ENCODE data around the gene KIR2DL1.
"Not testable (repeated sequence)": the region's sequence is repeated elsewhere in the genome, so short reads cannot be mapped to it uniquely, and the experiment has no call there.

Gene KIR2DL1

GRCh38 chr19:54817670-54818536 lies 48.3 kb downstream of the KIR2DL1 start:
- DNase-seq (ENCODE audit: low read depth in 2 of 2, low spot score in 1 of 2), result no peak

DNA sequence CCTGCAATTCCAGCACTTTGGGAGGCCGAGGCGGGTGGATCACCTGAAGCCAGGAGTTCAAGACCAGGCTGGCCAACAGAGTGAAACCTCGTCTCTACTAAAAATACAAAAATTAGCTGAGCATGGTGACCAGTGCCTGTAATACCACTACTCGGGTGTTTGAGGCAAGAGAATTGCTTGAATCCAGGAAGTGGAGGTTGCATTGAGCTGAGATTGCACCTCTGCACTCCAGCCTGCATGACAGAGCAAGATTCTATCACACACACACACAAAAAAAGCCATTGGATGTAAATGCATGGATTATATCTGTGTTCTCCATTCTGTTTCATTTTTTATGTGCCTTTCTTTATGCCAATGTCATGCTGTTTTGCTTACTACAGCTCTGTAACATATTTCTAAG lies 54.8 kb downstream of the KIR2DL1 start:
- not testable (repeated sequence) for DNase-seq (ENCODE audit: low read depth in 2 of 2, low spot score in 1 of 2)

DNA sequence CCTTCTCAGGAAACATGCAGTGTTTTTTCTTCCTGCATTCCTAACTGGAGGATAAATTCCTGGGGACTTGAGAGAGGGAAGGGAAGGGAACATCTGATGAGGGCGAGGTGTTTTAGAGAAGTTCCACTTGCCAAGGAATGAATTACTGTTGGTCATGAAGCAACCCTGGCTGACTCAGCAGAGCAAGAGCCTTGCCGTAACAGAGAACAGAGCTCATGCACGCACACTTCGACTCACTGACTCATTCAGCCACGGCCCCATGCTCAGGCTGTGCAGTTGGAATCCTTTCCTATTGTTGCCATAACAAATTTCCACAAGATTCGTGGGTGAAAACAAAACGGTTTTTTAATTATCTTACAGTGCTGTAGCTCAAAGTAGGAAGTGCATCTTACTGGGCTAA lies 55.7 kb downstream of the KIR2DL1 start:
- not testable (repeated sequence) for DNase-seq (ENCODE audit: low read depth in 2 of 2, low spot score in 1 of 2)

DNA sequence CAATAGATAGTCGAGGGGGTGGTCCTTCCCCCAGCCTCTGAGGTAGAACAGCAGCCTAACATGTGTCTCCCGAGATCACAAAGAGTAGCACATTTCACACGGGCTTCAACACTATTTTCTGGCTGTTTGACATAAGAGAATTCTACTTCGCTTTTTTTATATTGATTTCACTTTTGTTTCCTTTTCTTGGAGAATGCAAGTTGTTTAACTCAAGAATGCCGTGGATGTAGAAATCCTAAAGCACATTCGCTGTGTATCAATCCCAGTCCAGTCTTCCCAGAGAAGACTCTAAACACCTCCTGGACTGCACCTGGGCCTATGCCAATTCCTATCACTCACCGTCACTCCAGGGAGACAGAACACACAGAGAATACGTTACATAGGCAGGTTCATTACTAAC lies 58.5 kb downstream of the KIR2DL1 start:
- DNase-seq (ENCODE audit: low read depth in 2 of 2, low spot score in 1 of 2), result not testable (repeated sequence)

DNA sequence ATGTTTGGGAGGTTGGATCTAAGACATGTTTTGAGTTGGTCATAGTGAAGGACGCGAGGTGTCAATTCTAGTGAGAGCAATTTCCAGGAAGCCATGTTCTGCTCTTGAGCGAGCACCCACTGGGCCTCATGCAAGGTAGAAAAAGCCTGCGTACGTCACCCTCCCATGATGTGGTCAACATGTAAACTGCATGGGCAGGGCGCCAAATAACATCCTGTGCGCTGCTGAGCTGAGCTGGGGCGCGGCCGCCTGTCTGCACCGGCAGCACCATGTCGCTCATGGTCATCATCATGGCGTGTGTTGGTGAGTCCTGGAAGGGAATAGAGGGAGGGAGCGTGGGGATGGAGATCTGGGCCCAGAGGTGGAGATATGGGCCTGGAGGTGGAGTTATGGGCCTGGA lies 62.9 kb downstream of the KIR2DL1 start, which contains the start of gene KIR2DS4:
TSS of gene KIR2DS4 (plus strand) at position 181 of the 400 bp plus-strand sequence.
- not testable (repeated sequence) for DNase-seq (ENCODE audit: low read depth in 2 of 2, low spot score in 1 of 2)
